WTC11 (cell line): Measurements from ENCODE around the gene COL19A1. TPM values are rescaled to one million over a fixed set of nuclear protein-coding genes. Genes with fewer than 3 reads are reported as not detected.

Source experiments
- ATAC-seq: fragments of 200-7000 bp; cut with Tn5 transposase; 2 replicates; pipeline ENCODE4 v1.10.0; 2021; ENCODE audit warnings: mild to moderate bottlenecking, moderate library complexity
- CTCF ChIA-PET: fragments of 300-600 bp; sonication (Branson Sonifier 250); formaldehyde crosslinking; loops from one replicate; lab custom pipeline; 2021; ENCODE audit warnings: antibody characterized with exemption; lab: Charles Lee
- POLR2A ChIA-PET: fragments of 350-600 bp; sonication (Branson Sonifier 250); formaldehyde crosslinking; loops from one replicate; lab custom pipeline; 2021; ENCODE audit warnings: antibody characterized with exemption; lab: Charles Lee
- DNase-seq: peaks from one replicate; pipeline ENCODE4 v3.0.0; 2021; ENCODE audit warnings: low spot score
- H3K27ac Mint-ChIP-seq: 2 replicates; pipeline ENCODE4 v1.8.0; 2021; ENCODE audit warnings: mixed read lengths
- H3K27me3 Mint-ChIP-seq: 2 replicates; pipeline ENCODE4 v1.8.0; 2021; ENCODE audit warnings: low read depth, mild to moderate bottlenecking, moderate library complexity, mixed read lengths
- H3K36me3 Mint-ChIP-seq: 2 replicates; pipeline ENCODE4 v1.8.0; 2021; ENCODE audit warnings: mixed read lengths
- H3K4me1 Mint-ChIP-seq: 2 replicates; pipeline ENCODE4 v1.8.0; 2022; ENCODE audit warnings: mixed read lengths
- H3K4me3 Mint-ChIP-seq: 2 replicates; pipeline ENCODE4 v1.8.0; 2021; ENCODE audit warnings: mild to moderate bottlenecking, moderate library complexity, mixed read lengths
- H3K9me3 Mint-ChIP-seq: 2 replicates; pipeline ENCODE4 v1.8.0; 2021; ENCODE audit warnings: mixed read lengths
- ATF1 ChIP-seq: sonication (generic); formaldehyde crosslinking; IDR thresholded peaks from 2 replicates; pipeline ENCODE4 v1.8.1; 2023; ENCODE audit warnings: mild to moderate bottlenecking, moderate library complexity, missing genetic modification reagents
- EMX1 ChIP-seq: fragments of 250-450 bp; sonication (Bioruptor Pico); IDR thresholded peaks from 2 replicates; pipeline ENCODE4 v1.8.0; 2021; ENCODE audit warnings: mild to moderate bottlenecking
- ESRRA ChIP-seq: sonication (generic); formaldehyde crosslinking; IDR thresholded peaks from 2 replicates; pipeline ENCODE4 v1.8.1; 2022; ENCODE audit warnings: mild to moderate bottlenecking, missing genetic modification reagents, borderline replicate concordance
- FOXK1 ChIP-seq: sonication (generic); formaldehyde crosslinking; IDR thresholded peaks from 2 replicates; pipeline ENCODE4 v1.8.0; 2022; ENCODE audit warnings: mild to moderate bottlenecking, moderate library complexity, missing genetic modification reagents
- NFE2L1 ChIP-seq: sonication (generic); formaldehyde crosslinking; IDR thresholded peaks from 2 replicates; pipeline ENCODE4 v1.8.1; 2023; ENCODE audit warnings: missing genetic modification reagents
- NR3C1 ChIP-seq: sonication (generic); formaldehyde crosslinking; conservative IDR thresholded peaks from 2 replicates; pipeline ENCODE4 v1.8.1; 2023; ENCODE audit warnings: low read depth, mild to moderate bottlenecking, missing genetic modification reagents
- RORB ChIP-seq: fragments of 250-450 bp; sonication (Bioruptor Pico); IDR thresholded peaks from 2 replicates; pipeline ENCODE4 v1.9.0; 2021; ENCODE audit warnings: mild to moderate bottlenecking
- TCF7 ChIP-seq: sonication (generic); formaldehyde crosslinking; IDR thresholded peaks from 2 replicates; pipeline ENCODE4 v1.8.0; 2022; ENCODE audit warnings: mild to moderate bottlenecking, low read depth, missing genetic modification reagents, moderate library complexity
- TP53 ChIP-seq: sonication (generic); formaldehyde crosslinking; IDR thresholded peaks from 2 replicates; pipeline ENCODE4 v1.8.1; 2023; ENCODE audit warnings: mild to moderate bottlenecking, missing genetic modification reagents
- ZNF232 ChIP-seq: sonication (generic); formaldehyde crosslinking; IDR thresholded peaks from 2 replicates; pipeline ENCODE4 v1.8.0; 2022; ENCODE audit warnings: mild to moderate bottlenecking, missing genetic modification reagents
- ZNF317 ChIP-seq: sonication (generic); formaldehyde crosslinking; IDR thresholded peaks from 2 replicates; pipeline ENCODE4 v1.8.1; 2023; ENCODE audit warnings: low read depth, mild to moderate bottlenecking, moderate library complexity, missing genetic modification reagents, borderline replicate concordance
- ZNF416 ChIP-seq: fragments of 250-450 bp; sonication (Bioruptor Pico); IDR thresholded peaks from 2 replicates; pipeline ENCODE4 v1.9.0; 2021; ENCODE audit warnings: mild to moderate bottlenecking, inconsistent platforms
- total RNA-seq: library from RNA; stranded (reverse); gene quantifications from 3 replicates; pipeline ENCODE4 v1.2.3, GENCODE V29; 2021
- TF ChIP-seq, protein P1 (sequence below): fragments of 250-450 bp; sonication (Bioruptor Pico); IDR thresholded peaks from 2 replicates; pipeline ENCODE4 v2.1.2; 2022; ENCODE audit warnings: mild to moderate bottlenecking, moderate library complexity
- TF ChIP-seq, protein P2 (sequence below): sonication (generic); formaldehyde crosslinking; IDR thresholded peaks from 2 replicates; pipeline ENCODE4 v1.8.1; 2022; ENCODE audit warnings: missing genetic modification reagents, borderline replicate concordance
- TF ChIP-seq, protein P3 (sequence below): fragments of 200-600 bp; IDR thresholded peaks from 2 replicates; pipeline ENCODE4 v1.8.0; 2022; ENCODE audit warnings: antibody characterized with exemption
- TF ChIP-seq, protein P4 (sequence below): sonication (generic); formaldehyde crosslinking; IDR thresholded peaks from 2 replicates; pipeline ENCODE4 v1.8.0; 2022; ENCODE audit warnings: mild to moderate bottlenecking, missing genetic modification reagents
- TF ChIP-seq, protein P5 (sequence below): sonication (generic); formaldehyde crosslinking; IDR thresholded peaks from 2 replicates; pipeline ENCODE4 v1.8.0; 2023; ENCODE audit warnings: missing genetic modification reagents, mild to moderate bottlenecking, borderline replicate concordance

Gene COL19A1
- total RNA-seq, 1 experiment from 2014 or later = not detected

DNA sequence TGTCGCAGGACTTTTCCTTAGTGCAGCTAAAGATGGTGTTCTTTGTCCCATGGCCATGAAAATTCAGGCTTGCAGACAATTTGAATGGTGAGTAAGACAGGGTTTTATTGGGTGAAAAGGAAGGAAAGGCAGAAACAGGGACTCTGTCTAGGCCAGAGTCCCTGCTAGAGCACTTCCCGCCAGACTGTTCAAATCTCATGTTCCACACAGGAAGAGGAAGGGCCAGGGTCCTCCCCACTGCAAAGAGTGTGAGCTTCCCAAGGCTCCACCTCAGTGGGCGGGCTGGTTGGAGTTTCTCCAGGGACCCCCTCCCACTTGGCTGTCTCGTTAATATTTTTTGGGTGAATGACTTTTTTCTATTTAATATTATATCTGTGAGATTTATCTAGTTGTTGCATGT is 29.0 kb downstream of the COL19A1 start:
- ATAC-seq = no peak
- ChIA-PET POLR2A (no interaction called here), CTCF (interaction anchor here (0.5 kb wide), 1 partner anchor 21 kb away, joined by 4 read pairs; no protein-coding TSS in a partner anchor)
- Mint-ChIP-seq H3K4me3 (no peak overlapping the region), H3K27ac (no peak overlapping the region), H3K36me3 (no peaks in the 10 kb centered on the region), H3K4me1 (peaks cover 12% of the 10 kb centered on the region), H3K9me3 (peaks cover 13% of the 10 kb centered on the region), H3K27me3 (no peaks in the 10 kb centered on the region)
- TF ChIP-seq NR3C1 (CRISPR knock-in tag) = no peak
- TF ChIP-seq, protein P1, sequence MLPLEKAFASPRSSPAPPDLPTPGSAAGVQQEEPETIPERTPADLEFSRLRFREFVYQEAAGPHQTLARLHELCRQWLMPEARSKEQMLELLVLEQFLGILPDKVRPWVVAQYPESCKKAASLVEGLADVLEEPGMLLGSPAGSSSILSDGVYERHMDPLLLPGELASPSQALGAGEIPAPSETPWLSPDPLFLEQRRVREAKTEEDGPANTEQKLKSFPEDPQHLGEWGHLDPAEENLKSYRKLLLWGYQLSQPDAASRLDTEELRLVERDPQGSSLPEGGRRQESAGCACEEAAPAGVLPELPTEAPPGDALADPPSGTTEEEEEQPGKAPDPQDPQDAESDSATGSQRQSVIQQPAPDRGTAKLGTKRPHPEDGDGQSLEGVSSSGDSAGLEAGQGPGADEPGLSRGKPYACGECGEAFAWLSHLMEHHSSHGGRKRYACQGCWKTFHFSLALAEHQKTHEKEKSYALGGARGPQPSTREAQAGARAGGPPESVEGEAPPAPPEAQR (CRISPR knock-in tag) = no peak
- no peak for TF ChIP-seq ATF1 (CRISPR knock-in tag)
- no peak for TF ChIP-seq TP53 (CRISPR knock-in tag)
- no peak for DNase-seq

DNA sequence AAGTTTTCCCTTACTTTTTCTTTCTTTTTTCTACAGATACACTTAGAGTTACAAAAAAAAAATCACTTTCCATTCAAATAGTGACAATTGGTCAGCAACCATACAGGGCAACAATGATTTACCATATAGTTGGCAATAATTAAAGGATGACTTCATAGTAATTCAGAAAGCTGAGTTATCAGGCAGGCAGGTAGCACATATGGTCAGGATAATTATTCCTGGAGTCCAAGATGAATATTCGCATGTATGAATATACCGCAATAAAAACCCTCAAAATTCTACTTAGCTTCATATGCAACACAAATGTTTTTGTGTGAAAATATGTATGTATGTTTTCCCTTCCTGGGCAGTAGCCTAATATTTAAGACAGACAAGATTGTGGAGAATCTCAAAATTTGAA is 34.5 kb downstream of the COL19A1 start:
- Mint-ChIP-seq H3K36me3 (no peaks in the 10 kb centered on the region), H3K4me1 (no peaks in the 10 kb centered on the region), H3K9me3 (peaks cover 2% of the 10 kb centered on the region; the same call in 1 of the 2 replicates), H3K4me3 (no peak overlapping the region), H3K27ac (no peak overlapping the region), H3K27me3 (no peaks in the 10 kb centered on the region)
- TF ChIP-seq, protein P2, sequence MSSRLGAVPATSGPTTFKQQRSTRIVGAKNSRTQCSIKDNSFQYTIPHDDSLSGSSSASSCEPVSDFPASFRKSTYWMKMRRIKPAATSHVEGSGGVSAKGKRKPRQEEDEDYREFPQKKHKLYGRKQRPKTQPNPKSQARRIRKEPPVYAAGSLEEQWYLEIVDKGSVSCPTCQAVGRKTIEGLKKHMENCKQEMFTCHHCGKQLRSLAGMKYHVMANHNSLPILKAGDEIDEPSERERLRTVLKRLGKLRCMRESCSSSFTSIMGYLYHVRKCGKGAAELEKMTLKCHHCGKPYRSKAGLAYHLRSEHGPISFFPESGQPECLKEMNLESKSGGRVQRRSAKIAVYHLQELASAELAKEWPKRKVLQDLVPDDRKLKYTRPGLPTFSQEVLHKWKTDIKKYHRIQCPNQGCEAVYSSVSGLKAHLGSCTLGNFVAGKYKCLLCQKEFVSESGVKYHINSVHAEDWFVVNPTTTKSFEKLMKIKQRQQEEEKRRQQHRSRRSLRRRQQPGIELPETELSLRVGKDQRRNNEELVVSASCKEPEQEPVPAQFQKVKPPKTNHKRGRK = no peak
- TF ChIP-seq, protein P3, sequence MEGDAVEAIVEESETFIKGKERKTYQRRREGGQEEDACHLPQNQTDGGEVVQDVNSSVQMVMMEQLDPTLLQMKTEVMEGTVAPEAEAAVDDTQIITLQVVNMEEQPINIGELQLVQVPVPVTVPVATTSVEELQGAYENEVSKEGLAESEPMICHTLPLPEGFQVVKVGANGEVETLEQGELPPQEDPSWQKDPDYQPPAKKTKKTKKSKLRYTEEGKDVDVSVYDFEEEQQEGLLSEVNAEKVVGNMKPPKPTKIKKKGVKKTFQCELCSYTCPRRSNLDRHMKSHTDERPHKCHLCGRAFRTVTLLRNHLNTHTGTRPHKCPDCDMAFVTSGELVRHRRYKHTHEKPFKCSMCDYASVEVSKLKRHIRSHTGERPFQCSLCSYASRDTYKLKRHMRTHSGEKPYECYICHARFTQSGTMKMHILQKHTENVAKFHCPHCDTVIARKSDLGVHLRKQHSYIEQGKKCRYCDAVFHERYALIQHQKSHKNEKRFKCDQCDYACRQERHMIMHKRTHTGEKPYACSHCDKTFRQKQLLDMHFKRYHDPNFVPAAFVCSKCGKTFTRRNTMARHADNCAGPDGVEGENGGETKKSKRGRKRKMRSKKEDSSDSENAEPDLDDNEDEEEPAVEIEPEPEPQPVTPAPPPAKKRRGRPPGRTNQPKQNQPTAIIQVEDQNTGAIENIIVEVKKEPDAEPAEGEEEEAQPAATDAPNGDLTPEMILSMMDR = no peak
- TF ChIP-seq ZNF317 (CRISPR knock-in tag) = no peak
- TF ChIP-seq NFE2L1 (CRISPR knock-in tag) = no peak
- no peak for TF ChIP-seq ZNF416
- no peak for TF ChIP-seq ESRRA (CRISPR knock-in tag)
- TF ChIP-seq, protein P4, sequence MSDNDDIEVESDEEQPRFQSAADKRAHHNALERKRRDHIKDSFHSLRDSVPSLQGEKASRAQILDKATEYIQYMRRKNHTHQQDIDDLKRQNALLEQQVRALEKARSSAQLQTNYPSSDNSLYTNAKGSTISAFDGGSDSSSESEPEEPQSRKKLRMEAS (CRISPR knock-in tag) = no peak
- no peak for TF ChIP-seq EMX1 (CRISPR knock-in tag)
- TF ChIP-seq RORB (CRISPR knock-in tag) = no peak
- no peak for TF ChIP-seq ZNF232 (CRISPR knock-in tag)
- TF ChIP-seq TCF7 (CRISPR knock-in tag) = no peak
- TF ChIP-seq FOXK1 (CRISPR knock-in tag) = no peak
- TF ChIP-seq, protein P5, sequence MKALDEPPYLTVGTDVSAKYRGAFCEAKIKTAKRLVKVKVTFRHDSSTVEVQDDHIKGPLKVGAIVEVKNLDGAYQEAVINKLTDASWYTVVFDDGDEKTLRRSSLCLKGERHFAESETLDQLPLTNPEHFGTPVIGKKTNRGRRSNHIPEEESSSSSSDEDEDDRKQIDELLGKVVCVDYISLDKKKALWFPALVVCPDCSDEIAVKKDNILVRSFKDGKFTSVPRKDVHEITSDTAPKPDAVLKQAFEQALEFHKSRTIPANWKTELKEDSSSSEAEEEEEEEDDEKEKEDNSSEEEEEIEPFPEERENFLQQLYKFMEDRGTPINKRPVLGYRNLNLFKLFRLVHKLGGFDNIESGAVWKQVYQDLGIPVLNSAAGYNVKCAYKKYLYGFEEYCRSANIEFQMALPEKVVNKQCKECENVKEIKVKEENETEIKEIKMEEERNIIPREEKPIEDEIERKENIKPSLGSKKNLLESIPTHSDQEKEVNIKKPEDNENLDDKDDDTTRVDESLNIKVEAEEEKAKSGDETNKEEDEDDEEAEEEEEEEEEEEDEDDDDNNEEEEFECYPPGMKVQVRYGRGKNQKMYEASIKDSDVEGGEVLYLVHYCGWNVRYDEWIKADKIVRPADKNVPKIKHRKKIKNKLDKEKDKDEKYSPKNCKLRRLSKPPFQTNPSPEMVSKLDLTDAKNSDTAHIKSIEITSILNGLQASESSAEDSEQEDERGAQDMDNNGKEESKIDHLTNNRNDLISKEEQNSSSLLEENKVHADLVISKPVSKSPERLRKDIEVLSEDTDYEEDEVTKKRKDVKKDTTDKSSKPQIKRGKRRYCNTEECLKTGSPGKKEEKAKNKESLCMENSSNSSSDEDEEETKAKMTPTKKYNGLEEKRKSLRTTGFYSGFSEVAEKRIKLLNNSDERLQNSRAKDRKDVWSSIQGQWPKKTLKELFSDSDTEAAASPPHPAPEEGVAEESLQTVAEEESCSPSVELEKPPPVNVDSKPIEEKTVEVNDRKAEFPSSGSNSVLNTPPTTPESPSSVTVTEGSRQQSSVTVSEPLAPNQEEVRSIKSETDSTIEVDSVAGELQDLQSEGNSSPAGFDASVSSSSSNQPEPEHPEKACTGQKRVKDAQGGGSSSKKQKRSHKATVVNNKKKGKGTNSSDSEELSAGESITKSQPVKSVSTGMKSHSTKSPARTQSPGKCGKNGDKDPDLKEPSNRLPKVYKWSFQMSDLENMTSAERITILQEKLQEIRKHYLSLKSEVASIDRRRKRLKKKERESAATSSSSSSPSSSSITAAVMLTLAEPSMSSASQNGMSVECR (CRISPR knock-in tag) = no peak
- POLR2A ChIA-PET = no interaction called here
- DNase-seq = no peak
- no peak for ATAC-seq
- CTCF ChIA-PET = no interaction called here
